Sigmoid colon (tissue), 7 donors: ENCODE results near the gene C2orf49. TPM values are rescaled to one million over a fixed set of nuclear protein-coding genes. Genes with fewer than 3 reads are reported as not detected.

ENCODE experiments used
- DNase-seq: peaks from one replicate; pipeline ENCODE4 v3.0.0-alpha.2; 2019
- H3K27ac ChIP-seq, 4 donors: fragments of 200-600 bp; sonication (generic); one replicate each; pipeline ENCODE4 v1.5.1; 2016 to 2019; ENCODE audit warnings: mild to moderate bottlenecking in 1 of 4
- H3K27me3 ChIP-seq, 3 donors: fragments of 200-600 bp; sonication (generic); one replicate each; pipeline ENCODE4 v1.5.1; 2019; ENCODE audit warnings: mild to moderate bottlenecking in 1 of 3
- H3K36me3 ChIP-seq, 4 donors: fragments of 200-600 bp; sonication (generic); one replicate each; pipeline ENCODE4 v1.5.1; 2016 to 2019
- H3K4me1 ChIP-seq, 4 donors: fragments of 200-600 bp; sonication (generic); one replicate each; pipeline ENCODE4 v1.5.1; 2017 to 2019
- H3K4me3 ChIP-seq, 4 donors: fragments of 200-600 bp; sonication (generic); one replicate each; pipeline ENCODE4 v1.5.1; 2017 to 2019; ENCODE audit warnings: mild to moderate bottlenecking in 2 of 4, moderate library complexity in 1 of 4
- H3K9me3 ChIP-seq, 4 donors: fragments of 200-600 bp in 3 of 4; sonication (generic) in 3 of 4; one replicate each; pipeline versions ENCODE4 v1.5.1 to v1.6.1; 2013 to 2019
- EP300 ChIP-seq, 4 donors: sonication (generic); formaldehyde crosslinking; IDR thresholded peaks; one replicate each; pipeline ENCODE4 v1.6.1; 2017; ENCODE audit warnings: antibody characterized with exemption in 4 of 4
- POLR2A ChIP-seq, 2 donors: fragments of 450-650 bp; IDR thresholded peaks; one replicate each; pipeline ENCODE4 v1.6.1; 2016; ENCODE audit warnings: antibody characterized with exemption in 2 of 2, mild to moderate bottlenecking in 2 of 2, moderate library complexity in 2 of 2
- POLR2AphosphoS5 ChIP-seq, 4 donors: sonication (generic); formaldehyde crosslinking; IDR thresholded peaks; one replicate each; pipeline ENCODE4 v1.6.1; 2017; ENCODE audit warnings: antibody characterized with exemption in 4 of 4
- WGBS, 2 donors: extraction: QIAGEN DNeasy Blood & Tissue Kit; methylation state at CpG; one replicate each; pipeline ENCODE4 v1.1.7; 2013; 5-methylcytosine and 5-hydroxymethylcytosine counted together
- intact Hi-C: fragments of 100-400 bp; cut with DNase I; formaldehyde crosslinking; loops from one replicate; pipeline ENCODE4 v1.15.1; 2023
- polyA plus RNA-seq, 3 donors: library from polyadenylated mRNA; stranded (reverse); fragments of 200-250 nt; gene quantifications; one replicate each; pipeline ENCODE4 v1.2.3, GENCODE V29; 2013
- total RNA-seq, 4 donors: library from RNA; depleted of rRNA; stranded (reverse); fragments of >200 nt; gene quantifications; one replicate each; pipeline ENCODE4 v1.1.0, GENCODE V29; 2016
- TF ChIP-seq, protein P1 (sequence below), 4 experiments: fragments of 450-650 bp in 3 of 4; fragments of 200-600 bp in 1 of 4; IDR thresholded peaks; one replicate each; pipeline ENCODE4 v1.5.1; 2016 to 2019; ENCODE audit warnings: antibody characterized with exemption in 4 of 4, mild to moderate bottlenecking in 3 of 4, moderate library complexity in 2 of 4
- donor health status: healthy with polysubstance abuse.
- donor health status: Bipolar disorder and iron deficiency.
- donor health status: healthy.

Gene C2orf49
- total and polyA plus RNA-seq, 7 donors, result 8.3 to 22.5 (median 15.7) TPM

DNA sequence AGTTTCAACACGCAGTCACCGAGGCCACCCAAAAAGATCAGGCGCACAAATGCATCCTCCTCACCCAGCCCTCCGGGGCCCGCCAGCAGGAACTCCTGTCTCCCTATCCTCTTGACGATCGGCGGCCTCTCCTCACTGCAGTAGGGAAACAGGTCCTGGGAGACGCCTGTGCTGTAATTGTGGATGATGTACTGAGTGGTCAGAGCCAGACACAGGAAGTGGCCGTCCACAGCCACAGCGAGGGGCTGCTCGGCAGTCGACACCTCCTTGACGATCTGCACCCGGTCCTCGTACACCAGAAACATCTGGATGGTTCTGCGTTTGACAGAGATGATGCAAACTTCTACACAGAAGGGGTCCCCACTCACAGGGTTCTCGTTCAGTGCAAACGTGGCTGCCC, 29.8 kb upstream of the C2orf49 start:
- TF ChIP-seq POLR2AphosphoS5 (IDR thresholded peaks at IDR 0.05) (no peak), EP300 (IDR thresholded peaks at IDR 0.05) (no peak), POLR2A (IDR thresholded peaks at IDR 0.05) (no peak)
- TF ChIP-seq, protein P1, sequence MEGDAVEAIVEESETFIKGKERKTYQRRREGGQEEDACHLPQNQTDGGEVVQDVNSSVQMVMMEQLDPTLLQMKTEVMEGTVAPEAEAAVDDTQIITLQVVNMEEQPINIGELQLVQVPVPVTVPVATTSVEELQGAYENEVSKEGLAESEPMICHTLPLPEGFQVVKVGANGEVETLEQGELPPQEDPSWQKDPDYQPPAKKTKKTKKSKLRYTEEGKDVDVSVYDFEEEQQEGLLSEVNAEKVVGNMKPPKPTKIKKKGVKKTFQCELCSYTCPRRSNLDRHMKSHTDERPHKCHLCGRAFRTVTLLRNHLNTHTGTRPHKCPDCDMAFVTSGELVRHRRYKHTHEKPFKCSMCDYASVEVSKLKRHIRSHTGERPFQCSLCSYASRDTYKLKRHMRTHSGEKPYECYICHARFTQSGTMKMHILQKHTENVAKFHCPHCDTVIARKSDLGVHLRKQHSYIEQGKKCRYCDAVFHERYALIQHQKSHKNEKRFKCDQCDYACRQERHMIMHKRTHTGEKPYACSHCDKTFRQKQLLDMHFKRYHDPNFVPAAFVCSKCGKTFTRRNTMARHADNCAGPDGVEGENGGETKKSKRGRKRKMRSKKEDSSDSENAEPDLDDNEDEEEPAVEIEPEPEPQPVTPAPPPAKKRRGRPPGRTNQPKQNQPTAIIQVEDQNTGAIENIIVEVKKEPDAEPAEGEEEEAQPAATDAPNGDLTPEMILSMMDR (IDR thresholded peaks at IDR 0.05), result no peak
- no peak overlapping the region for H3K4me3 ChIP-seq
- H3K9me3 ChIP-seq, result no peaks in the 10 kb centered on the region
- peaks cover 6 to 15% (median 9%) of the 10 kb centered on the region in 4 donors for H3K36me3 ChIP-seq
- no peak overlapping the region for H3K27ac ChIP-seq
- no peaks in the 10 kb centered on the region for H3K27me3 ChIP-seq
- peaks cover 0 to 5% (median 0%) of the 10 kb centered on the region in 4 donors for H3K4me1 ChIP-seq
- DNase-seq, result no peak
- intact Hi-C loops, result no loop called here
- 90 to 91% methylated on average over 19 of the region's 19 CpGs for WGBS, 2 donors

DNA sequence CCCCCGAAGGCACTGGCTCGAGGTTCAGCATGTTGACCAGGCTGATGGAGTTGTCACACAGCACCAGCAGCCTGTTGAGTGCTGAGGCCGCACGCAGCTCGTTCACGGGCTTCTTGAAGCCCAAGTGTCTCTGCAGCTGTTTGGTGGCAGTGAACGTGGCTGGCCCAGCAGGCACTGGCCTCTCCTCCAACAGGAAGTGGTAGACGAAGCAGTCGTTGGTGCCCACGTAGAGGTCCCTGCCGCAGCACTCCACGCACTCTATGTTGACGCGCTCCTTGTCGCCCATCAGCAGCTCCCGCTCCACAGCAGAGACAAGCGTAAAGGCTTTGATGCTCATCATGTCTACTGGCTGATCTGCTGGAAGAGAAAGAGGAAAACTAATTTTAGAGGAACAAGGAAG, 29.4 kb upstream of the C2orf49 start:
- no peak overlapping the region for H3K4me3 ChIP-seq
- no peaks in the 10 kb centered on the region for H3K9me3 ChIP-seq
- peaks cover 0 to 5% (median 0%) of the 10 kb centered on the region in 4 donors for H3K4me1 ChIP-seq
- H3K27me3 ChIP-seq, result no peaks in the 10 kb centered on the region
- no peak for DNase-seq
- intact Hi-C loops, result no loop called here
- WGBS, 2 donors, result 88 to 92% methylated on average over 17 of the region's 17 CpGs
- H3K27ac ChIP-seq, result no peak overlapping the region
- no peak for TF ChIP-seq POLR2A (IDR thresholded peaks at IDR 0.05)
- TF ChIP-seq, protein P1 (IDR thresholded peaks at IDR 0.05), result no peak
- no peak for TF ChIP-seq POLR2AphosphoS5 (IDR thresholded peaks at IDR 0.05)
- TF ChIP-seq EP300 (IDR thresholded peaks at IDR 0.05), result no peak
- peaks cover 6 to 15% (median 9%) of the 10 kb centered on the region in 4 donors for H3K36me3 ChIP-seq

DNA sequence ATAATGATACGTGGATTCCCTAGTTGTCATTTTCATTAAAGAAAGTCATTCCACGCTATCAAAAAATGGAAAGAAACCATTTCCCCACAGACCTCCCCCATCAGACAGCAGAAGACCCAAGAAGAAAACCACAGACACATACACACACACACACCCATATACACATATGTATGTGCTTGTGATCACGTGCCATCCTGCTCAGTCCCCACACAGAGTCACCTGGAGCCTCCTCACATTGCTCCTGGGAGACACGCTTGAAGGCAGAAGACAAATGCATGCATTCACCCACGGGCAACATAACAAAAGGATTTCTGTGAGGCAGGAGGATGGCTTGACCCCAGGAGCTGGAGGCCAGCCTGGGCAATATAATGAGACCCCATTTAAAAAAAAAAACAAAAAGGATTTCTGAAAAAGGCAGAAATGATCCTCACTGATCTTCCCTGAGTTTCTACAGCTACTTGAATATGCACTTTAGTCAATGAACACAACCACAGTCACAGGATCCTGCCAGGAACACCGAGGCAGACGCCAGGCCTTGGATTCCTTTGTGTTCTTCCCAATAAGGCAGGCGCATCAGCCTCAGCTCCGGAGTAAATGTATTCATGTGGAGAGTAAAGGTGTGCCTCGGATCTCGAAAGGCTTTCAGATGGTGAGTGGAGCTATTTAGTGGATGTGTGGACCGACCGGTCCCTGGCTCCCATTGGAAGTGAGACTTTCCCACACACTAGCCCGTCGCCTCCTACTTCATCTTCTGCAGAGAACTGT, 28.8 kb upstream of the C2orf49 start:
- intact Hi-C loops, result no loop called here
- Histone ChIP-seq H3K36me3 (peaks cover 6 to 15% (median 9%) of the 10 kb centered on the region in 4 donors), H3K27ac (no peak overlapping the region), H3K4me3 (no peak overlapping the region), H3K27me3 (no peaks in the 10 kb centered on the region), H3K4me1 (peaks cover 0 to 5% (median 0%) of the 10 kb centered on the region in 4 donors), H3K9me3 (no peaks in the 10 kb centered on the region)
- no peak for TF ChIP-seq POLR2A (IDR thresholded peaks at IDR 0.05)
- TF ChIP-seq POLR2AphosphoS5 (IDR thresholded peaks at IDR 0.05), result no peak
- TF ChIP-seq, protein P1 (IDR thresholded peaks at IDR 0.05), result no peak
- no peak for TF ChIP-seq EP300 (IDR thresholded peaks at IDR 0.05)
- no peak for DNase-seq
- 95 to 97% methylated on average over 15 of the region's 15 CpGs for WGBS, 2 donors

DNA sequence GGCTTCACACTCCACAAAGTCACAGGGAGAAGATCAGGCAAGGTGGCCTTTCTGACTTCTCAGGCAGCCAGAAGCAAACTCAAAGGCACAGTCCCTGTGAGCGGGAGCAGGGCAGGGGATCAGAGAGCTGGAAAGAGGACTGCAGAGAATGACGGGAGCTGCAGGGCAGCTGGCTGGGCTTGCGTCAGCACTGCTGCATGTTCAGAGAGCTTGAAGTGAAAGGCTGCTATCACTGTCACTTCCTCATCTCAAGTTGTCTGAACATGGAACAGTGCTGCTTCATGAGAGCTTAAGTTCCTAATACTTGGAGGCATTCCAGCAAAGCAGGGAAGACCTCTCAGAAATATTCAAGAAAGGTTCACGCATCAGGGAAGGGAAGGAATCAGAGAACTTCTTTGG, 28.2 kb upstream of the C2orf49 start:
- DNase-seq, result no peak
- H3K27ac ChIP-seq, result no peak overlapping the region
- TF ChIP-seq, protein P1 (IDR thresholded peaks at IDR 0.05), result no peak
- no peak for TF ChIP-seq EP300 (IDR thresholded peaks at IDR 0.05)
- no peak for TF ChIP-seq POLR2AphosphoS5 (IDR thresholded peaks at IDR 0.05)
- no peak for TF ChIP-seq POLR2A (IDR thresholded peaks at IDR 0.05)
- H3K4me1 ChIP-seq, result peaks cover 0 to 5% (median 0%) of the 10 kb centered on the region in 4 donors
- 82 to 90% methylated on average over 4 of the region's 4 CpGs for WGBS, 2 donors
- intact Hi-C loops, result no loop called here
- no peaks in the 10 kb centered on the region for H3K9me3 ChIP-seq
- peaks cover 6 to 15% (median 9%) of the 10 kb centered on the region in 4 donors for H3K36me3 ChIP-seq
- H3K4me3 ChIP-seq, result no peak overlapping the region
- H3K27me3 ChIP-seq, result no peaks in the 10 kb centered on the region
